Renal cortical epithelial cell (primary cell): ENCODE data around the gene UGCG. TPM values are rescaled to one million over a fixed set of nuclear protein-coding genes. Genes with fewer than 3 reads are reported as not detected.
"Not testable (repeated sequence)": the region's sequence is repeated elsewhere in the genome, so short reads cannot be mapped to it uniquely, and the experiment has no call there.

Source experiments
- DNase-seq: peaks from one replicate; pipeline ENCODE4 v3.0.0-alpha.2; 2011; ENCODE audit warnings: low read depth
- total RNA-seq: library from RNA; depleted of rRNA; stranded (reverse); fragments of >200 nt; gene quantifications from 2 replicates; pipeline ENCODE4 v1.2.3, GENCODE V29; 2014

UGCG gene
- total RNA-seq, 1 donor from 2014 or later = 503 TPM

GRCh38 chr9:111919875-111920274 is 23.3 kb downstream of the UGCG start:
- DNase-seq = no peak

DNA sequence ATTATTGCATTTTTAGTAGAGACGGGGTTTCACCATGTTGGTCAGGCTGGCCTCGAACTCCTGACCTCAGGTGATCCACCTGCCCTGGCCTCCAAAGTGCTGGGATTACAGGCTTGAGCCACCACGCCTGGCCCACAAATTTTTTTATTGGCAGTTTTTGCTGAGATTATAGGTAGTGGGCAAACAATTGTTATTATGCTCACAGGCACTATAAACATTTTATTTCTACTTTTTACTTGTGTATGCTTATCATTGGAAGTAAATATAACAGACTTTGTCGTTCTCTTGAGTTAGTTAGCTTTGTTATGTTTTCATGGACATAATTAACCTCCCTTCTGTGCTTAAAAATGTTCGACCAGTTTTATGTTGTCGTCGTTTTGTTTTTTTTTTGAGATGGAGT is 23.9 kb downstream of the UGCG start:
- DNase-seq = no peak

- DNase-seq = no peak
These were observed 25.9 kb downstream of the UGCG start for GRCh38 chr9:111922324-111923013.

- DNase-seq = no peak
These were observed 27.7 kb downstream of the UGCG start for GRCh38 chr9:111924281-111924680.

DNA sequence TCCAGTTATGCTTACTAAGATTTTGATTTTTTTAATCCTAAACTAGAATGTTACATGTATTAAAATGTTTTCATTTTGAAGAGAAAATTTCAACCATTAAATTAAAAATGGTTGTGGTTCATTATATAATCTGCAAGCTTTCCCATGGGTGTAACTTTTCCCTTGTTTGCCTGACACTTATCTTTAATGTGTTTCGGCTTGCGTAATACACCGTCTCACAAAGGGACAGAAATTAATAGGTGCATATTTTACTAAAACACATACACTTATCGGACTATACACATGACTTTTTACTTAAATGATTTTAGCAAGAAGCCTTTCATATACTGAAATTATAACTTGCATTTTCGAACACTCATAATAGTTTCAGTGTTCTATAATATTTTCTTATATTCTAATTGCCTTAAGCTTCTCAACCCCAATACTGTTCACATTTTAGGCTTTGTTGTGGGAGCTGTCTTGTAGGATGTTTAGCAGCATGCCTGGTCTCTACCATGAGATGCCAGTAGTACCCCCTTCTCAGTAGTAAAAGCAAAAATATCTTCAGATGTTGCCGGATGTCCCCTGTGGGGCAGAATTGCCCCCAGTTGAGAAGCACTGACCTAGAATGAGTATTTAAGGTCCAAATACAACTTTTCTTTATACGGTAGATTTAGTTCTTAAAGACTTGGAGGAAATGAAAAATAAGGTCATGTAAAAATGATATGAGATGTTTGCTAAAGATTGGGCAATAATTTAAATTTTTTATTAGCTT is 28.6 kb downstream of the UGCG start:
- DNase-seq = no peak

DNA sequence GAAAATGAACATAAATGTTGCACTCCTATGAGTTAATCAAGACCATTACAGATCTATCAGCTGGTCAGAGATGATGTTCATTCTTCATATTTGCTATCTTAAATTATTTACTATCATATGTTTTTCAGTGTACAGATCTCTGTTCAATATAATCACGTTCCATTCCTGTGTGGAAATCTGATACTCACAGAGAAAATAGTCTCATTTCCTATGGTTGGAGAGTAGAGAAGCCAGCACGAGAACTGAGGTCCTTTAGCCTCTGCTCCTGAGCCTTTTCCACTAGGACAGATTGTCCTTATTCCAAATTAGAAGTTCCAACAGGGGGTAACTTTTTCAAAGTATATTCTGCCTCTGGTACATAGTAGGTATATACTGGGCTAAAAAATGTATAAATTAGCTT is 29.2 kb downstream of the UGCG start:
- DNase-seq = no peak

- DNase-seq = no peak
These were observed 29.8 kb downstream of the UGCG start for GRCh38 chr9:111926421-111926875.

GRCh38 chr9:111928359-111928720 is 31.7 kb downstream of the UGCG start:
- peak; percentile 96 for DNase-seq

GRCh38 chr9:111934747-111935146 is 38.1 kb downstream of the UGCG start:
- DNase-seq = no peak

DNA sequence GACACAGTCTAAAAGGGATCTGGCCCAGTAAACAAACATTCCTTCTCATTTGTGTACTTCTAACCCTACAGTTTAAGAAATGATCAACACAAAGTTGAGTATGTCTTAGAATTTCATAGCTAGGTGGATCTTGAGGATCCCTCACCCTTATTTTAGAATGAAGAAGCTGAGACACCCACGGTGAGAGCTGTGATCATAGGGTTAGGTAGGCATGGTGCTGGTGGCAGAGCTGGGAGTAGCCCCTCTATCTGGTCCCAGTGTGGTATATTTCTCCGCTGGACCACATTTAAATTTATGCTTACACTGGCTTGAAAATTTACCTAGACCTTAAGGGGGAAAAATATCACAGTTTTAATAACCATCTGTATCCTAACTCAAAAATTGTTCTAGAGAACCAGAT is 39.8 kb downstream of the UGCG start:
- DNase-seq = no peak

GRCh38 chr9:111937301-111937700 is 40.7 kb downstream of the UGCG start:
- DNase-seq = no peak

GRCh38 chr9:111937781-111938426 is 41.3 kb downstream of the UGCG start:
- peak; percentile 63 for DNase-seq

- DNase-seq = no peak
These were observed 41.8 kb downstream of the UGCG start for GRCh38 chr9:111938427-111938800.

DNA sequence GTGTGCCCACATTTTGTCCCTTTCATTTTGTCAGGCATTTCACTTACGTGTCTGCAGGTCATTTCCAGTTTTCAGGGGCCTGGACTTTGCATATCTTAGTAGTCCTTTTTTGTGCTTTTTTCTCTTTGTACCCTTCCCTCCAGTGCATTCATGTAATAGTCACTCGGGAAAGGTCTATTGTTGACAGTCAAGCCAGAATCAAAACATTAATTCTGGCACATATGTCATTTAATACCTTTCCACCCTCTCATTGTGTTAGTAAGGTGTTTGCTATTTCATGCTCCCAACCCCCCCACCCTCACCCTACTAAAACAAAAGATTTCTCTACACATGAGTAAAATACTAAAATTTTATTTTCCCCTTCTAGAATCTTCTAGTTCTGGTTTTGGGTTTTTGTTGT is 42.7 kb downstream of the UGCG start:
- DNase-seq = peak; percentile 53

DNA sequence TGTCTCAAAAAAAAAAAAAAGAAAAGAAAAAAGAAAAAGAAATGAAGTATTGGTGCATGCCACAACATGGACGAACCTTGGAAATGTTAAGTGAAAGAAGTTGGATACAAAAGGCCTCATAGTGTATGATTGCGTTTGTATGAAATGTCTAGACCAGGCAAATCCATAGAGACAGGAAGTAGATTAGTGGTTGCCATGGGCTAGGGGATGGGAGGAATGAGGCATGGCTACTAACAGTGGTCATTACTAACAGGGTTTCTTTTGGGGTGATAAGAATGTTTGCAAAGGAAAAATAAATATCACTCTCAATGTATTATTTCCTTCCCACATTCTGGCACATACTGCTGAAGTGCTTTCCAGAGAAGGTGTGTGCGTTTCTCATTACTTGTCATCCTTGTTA is 44.1 kb downstream of the UGCG start:
- no peak for DNase-seq

- no peak for DNase-seq
These were observed 46.6 kb downstream of the UGCG start for GRCh38 chr9:111943200-111943599.

- no peak for DNase-seq
These were observed 47.1 kb downstream of the UGCG start for GRCh38 chr9:111943746-111944145.

DNA sequence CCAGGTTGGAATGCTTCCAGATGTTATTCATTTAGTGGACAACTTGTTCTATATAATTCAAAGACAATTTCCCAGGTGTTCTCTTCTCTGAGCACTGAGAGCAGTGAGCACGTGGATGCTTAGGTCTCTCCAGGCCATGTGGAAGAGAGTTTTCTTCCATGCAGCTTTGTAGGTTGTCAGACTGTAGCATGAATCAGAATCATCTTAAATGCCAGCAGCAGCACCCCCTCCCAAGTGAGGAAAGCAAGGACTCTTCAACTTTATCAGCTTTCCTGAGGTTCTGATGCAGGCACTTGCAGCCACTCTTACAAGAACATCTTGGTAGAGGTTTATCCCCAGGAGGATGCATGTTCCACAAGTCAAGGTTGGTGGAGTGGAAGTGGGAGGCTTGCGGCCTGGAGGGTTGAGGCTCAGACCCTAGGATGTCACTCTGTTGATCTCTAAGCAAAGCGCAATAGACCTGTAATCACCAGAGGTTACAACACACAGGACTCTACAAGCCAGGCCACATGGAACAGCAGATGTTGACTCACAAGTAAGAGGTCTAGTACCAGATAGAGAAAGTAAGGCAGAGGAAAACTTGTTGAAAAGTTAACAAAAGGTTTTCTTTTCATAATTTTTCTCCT is 47.7 kb downstream of the UGCG start:
- peak; percentile 74 for DNase-seq

DNA sequence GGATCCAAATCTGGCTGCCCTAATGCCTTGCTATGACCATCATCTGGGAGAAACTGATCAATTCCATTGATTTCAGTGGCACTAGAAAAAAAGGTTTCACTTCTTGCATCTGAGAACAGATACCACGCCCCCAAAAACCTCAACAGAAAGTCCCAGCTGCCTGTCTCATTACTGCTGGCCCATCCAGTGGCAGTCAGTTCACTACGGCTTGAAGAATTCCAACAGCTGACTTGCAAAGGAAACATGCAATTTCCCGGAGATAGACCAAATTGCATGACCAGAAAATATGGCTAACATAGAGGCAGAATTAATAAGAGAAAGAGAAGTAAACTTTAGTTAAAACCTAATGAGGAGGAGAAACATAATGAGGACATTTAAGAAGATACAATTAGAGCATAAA is 48.6 kb downstream of the UGCG start:
- DNase-seq = peak; percentile 57

GRCh38 chr9:111948109-111948508 is 51.5 kb downstream of the UGCG start:
- not testable (repeated sequence) for DNase-seq

GRCh38 chr9:111948951-111949350 is 52.3 kb downstream of the UGCG start:
- no peak for DNase-seq

GRCh38 chr9:111949919-111950318 is 53.3 kb downstream of the UGCG start:
- DNase-seq = no peak

GRCh38 chr9:111952559-111952958 is 55.9 kb downstream of the UGCG start:
- DNase-seq = peak; percentile 98
